Measurements from ENCODE around the gene DPP6.

DPP6 gene

DNA sequence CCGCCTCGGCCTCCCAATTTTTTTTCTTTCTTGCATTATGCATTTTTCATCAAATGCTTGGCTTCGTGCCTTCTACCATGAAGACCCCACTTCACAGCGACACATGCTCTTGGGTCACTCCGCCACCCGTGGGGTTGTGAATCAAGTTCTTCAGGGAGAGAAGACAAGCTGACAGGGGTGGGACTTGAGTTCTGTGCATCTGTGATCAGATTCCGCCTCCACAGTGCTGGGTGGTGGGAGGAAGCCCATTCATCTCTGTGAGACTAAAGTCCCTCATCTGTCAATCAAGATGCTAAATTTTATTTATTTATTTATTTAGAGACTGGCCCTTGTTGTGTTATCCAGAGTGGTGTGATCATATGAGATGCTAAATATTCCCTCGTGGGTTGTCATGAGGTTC, 333.0 kb downstream of the DPP6 start:
- peaks cover 0 to 4% (median 0%) of the 10 kb centered on the region in 5 experiments for H3K9me3 ChIP-seq (ENCODE audit: control extremely low read depth in 1 of 5, control insufficient read depth in 4 of 5, insufficient read depth in 2 of 5, low read depth in 1 of 5, low read length in 4 of 5)

DNA sequence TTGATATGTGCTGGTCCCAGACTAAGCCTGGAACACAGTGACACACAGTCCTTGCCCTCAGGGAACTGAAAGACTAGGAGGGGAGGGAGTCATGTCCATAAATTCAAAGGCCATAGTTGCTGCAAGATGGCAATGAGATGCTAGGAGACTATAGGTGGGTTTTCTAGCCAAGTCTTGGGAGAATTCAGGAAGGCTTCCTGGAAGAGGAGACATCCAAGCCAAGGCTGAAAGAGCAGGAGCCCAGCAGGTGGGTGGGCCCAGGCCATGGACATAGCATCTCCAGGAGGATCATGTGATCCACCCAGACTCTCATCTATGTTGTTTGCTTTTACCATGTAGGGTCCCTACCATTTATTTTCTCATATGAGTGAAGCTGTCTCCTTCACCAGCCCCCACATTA, 335.1 kb downstream of the DPP6 start:
- DNase-seq = no peak
- CTCF ChIA-PET = no interaction called here
- no peak overlapping the region for H3K27ac ChIP-seq (ENCODE audit: insufficient read depth in 1 of 2, low read depth in 1 of 2, low read length in 2 of 2, poor library complexity in 1 of 2, severe bottlenecking in 2 of 2)
- H3K27me3 ChIP-seq (replicated peaks in 2 of 5; ENCODE audit: control insufficient read depth in 4 of 5, insufficient read depth in 5 of 5, low read length in 4 of 5) = no peaks in the 10 kb centered on the region
- peaks cover 0 to 4% (median 0%) of the 10 kb centered on the region in 5 experiments for H3K9me3 ChIP-seq (ENCODE audit: control extremely low read depth in 1 of 5, control insufficient read depth in 4 of 5, insufficient read depth in 2 of 5, low read depth in 1 of 5, low read length in 4 of 5)
- H3K4me3 ChIP-seq (ENCODE audit: control insufficient read depth in 1 of 7, extremely low read depth in 1 of 7, insufficient read depth in 4 of 7, low read depth in 2 of 7, low read length in 6 of 7) = no peak overlapping the region
- POLR2A ChIA-PET = no interaction called here
- H3K36me3 ChIP-seq (ENCODE audit: control insufficient read depth in 4 of 4, insufficient read depth in 4 of 4, low read length in 3 of 4) = no peaks in the 10 kb centered on the region
- H3K4me1 ChIP-seq (ENCODE audit: control extremely low read depth in 1 of 4, control insufficient read depth in 4 of 4, insufficient read depth in 4 of 4, low read length in 3 of 4) = no peaks in the 10 kb centered on the region

More for the DNA sequence above, 333.0 kb downstream of the DPP6 start:
- DNase-seq = no peak
- Histone ChIP-seq H3K4me1 (ENCODE audit: control extremely low read depth in 1 of 4, control insufficient read depth in 4 of 4, insufficient read depth in 4 of 4, low read length in 3 of 4) (no peaks in the 10 kb centered on the region), H3K27me3 (replicated peaks in 2 of 5; ENCODE audit: control insufficient read depth in 4 of 5, insufficient read depth in 5 of 5, low read length in 4 of 5) (no peaks in the 10 kb centered on the region), H3K27ac (ENCODE audit: insufficient read depth in 1 of 2, low read depth in 1 of 2, low read length in 2 of 2, poor library complexity in 1 of 2, severe bottlenecking in 2 of 2) (no peak overlapping the region), H3K4me3 (ENCODE audit: control insufficient read depth in 1 of 7, extremely low read depth in 1 of 7, insufficient read depth in 4 of 7, low read depth in 2 of 7, low read length in 6 of 7) (no peak overlapping the region), H3K36me3 (ENCODE audit: control insufficient read depth in 4 of 4, insufficient read depth in 4 of 4, low read length in 3 of 4) (no peaks in the 10 kb centered on the region)
- ChIA-PET CTCF (no interaction called here), POLR2A (no interaction called here)
- 90% methylated on average over 2 of the region's 8 CpGs for WGBS (ENCODE audit: insufficient coverage)

DNA sequence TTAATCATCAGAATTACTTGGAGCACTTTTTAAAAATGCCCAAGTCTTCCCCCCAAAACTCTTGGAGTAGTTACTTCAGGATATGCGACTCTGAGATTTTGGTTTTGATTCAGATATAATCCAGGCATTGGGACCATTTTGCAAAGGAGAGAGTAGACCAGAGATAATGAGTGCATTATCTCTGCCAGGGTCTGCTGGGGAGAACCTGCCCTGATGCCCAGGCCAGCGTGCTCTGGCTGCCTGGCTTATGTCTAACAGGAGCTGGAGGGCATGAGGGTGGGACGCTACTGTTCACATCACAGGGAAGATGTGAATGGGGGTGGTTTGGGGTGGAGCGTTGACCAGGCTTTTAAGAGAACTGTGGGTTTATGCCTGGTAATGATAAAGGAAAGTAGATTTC, 336.2 kb downstream of the DPP6 start:
- Histone ChIP-seq H3K27me3 (replicated peaks in 2 of 5; ENCODE audit: control insufficient read depth in 4 of 5, insufficient read depth in 5 of 5, low read length in 4 of 5) (no peaks in the 10 kb centered on the region), H3K36me3 (ENCODE audit: control insufficient read depth in 4 of 4, insufficient read depth in 4 of 4, low read length in 3 of 4) (no peaks in the 10 kb centered on the region), H3K27ac (ENCODE audit: insufficient read depth in 1 of 2, low read depth in 1 of 2, low read length in 2 of 2, poor library complexity in 1 of 2, severe bottlenecking in 2 of 2) (no peak overlapping the region), H3K4me1 (ENCODE audit: control extremely low read depth in 1 of 4, control insufficient read depth in 4 of 4, insufficient read depth in 4 of 4, low read length in 3 of 4) (no peaks in the 10 kb centered on the region), H3K9me3 (ENCODE audit: control extremely low read depth in 1 of 5, control insufficient read depth in 4 of 5, insufficient read depth in 2 of 5, low read depth in 1 of 5, low read length in 4 of 5) (peaks cover 0 to 4% (median 0%) of the 10 kb centered on the region in 5 experiments), H3K4me3 (ENCODE audit: control insufficient read depth in 1 of 7, extremely low read depth in 1 of 7, insufficient read depth in 4 of 7, low read depth in 2 of 7, low read length in 6 of 7) (no peak overlapping the region)
- ChIA-PET POLR2A (no interaction called here), CTCF (no interaction called here)
- no peak for DNase-seq
- WGBS (ENCODE audit: insufficient coverage) = 90% methylated on average over 3 of the region's 4 CpGs

DNA sequence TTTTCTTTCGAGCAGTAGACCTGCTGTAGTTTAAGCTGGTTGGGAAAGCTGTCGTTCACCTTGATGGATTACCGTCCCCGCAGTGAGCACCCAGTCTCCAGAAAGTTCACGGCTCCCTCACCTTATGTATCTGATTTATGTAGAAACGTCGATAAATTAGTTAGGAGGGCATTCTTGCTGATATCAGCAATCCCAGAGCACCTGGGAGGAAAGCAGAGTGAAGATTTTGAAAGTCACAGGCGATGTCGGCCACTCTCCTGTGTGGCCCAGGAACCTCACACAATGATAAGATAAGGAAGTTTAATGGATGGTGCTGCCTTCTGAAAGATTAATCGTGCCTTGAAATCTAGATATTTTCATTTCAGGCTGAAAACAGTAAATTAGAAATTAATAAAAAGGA, 336.8 kb downstream of the DPP6 start:
- no peaks in the 10 kb centered on the region for H3K36me3 ChIP-seq (ENCODE audit: control insufficient read depth in 4 of 4, insufficient read depth in 4 of 4, low read length in 3 of 4)
- CTCF ChIA-PET = no interaction called here
- WGBS (ENCODE audit: insufficient coverage) = 88% methylated on average over 9 of the region's 10 CpGs
- no peak for DNase-seq
- H3K4me1 ChIP-seq (ENCODE audit: control extremely low read depth in 1 of 4, control insufficient read depth in 4 of 4, insufficient read depth in 4 of 4, low read length in 3 of 4) = no peaks in the 10 kb centered on the region
- no peak overlapping the region for H3K27ac ChIP-seq (ENCODE audit: insufficient read depth in 1 of 2, low read depth in 1 of 2, low read length in 2 of 2, poor library complexity in 1 of 2, severe bottlenecking in 2 of 2)
- no peaks in the 10 kb centered on the region for H3K27me3 ChIP-seq (replicated peaks in 2 of 5; ENCODE audit: control insufficient read depth in 4 of 5, insufficient read depth in 5 of 5, low read length in 4 of 5)
- peaks cover 0 to 4% (median 0%) of the 10 kb centered on the region in 5 experiments for H3K9me3 ChIP-seq (ENCODE audit: control extremely low read depth in 1 of 5, control insufficient read depth in 4 of 5, insufficient read depth in 2 of 5, low read depth in 1 of 5, low read length in 4 of 5)
- no peak overlapping the region for H3K4me3 ChIP-seq (ENCODE audit: control insufficient read depth in 1 of 7, extremely low read depth in 1 of 7, insufficient read depth in 4 of 7, low read depth in 2 of 7, low read length in 6 of 7)
- POLR2A ChIA-PET = no interaction called here

DNA sequence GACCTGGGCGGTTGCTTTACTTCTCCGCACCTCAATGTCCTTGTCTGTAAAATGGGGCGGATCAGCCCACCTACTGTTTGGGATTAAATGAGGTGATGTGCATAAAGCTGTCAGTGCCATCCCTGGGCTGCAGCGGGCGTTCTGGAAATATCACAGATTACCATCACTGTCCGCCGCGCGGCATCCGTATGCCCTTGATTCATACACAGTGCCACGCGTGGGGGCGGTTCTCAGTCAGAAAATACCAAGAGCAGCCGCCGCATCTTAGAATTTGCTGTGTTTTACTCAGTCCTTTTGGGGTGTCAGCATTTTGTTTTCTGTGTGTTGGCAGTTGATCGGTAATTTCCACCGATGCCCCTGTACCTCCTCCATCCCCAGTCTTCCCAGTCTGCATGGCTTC, 338.8 kb downstream of the DPP6 start:
- Histone ChIP-seq H3K4me1 (ENCODE audit: control extremely low read depth in 1 of 4, control insufficient read depth in 4 of 4, insufficient read depth in 4 of 4, low read length in 3 of 4) (no peaks in the 10 kb centered on the region), H3K36me3 (ENCODE audit: control insufficient read depth in 4 of 4, insufficient read depth in 4 of 4, low read length in 3 of 4) (no peaks in the 10 kb centered on the region), H3K27ac (ENCODE audit: insufficient read depth in 1 of 2, low read depth in 1 of 2, low read length in 2 of 2, poor library complexity in 1 of 2, severe bottlenecking in 2 of 2) (no peak overlapping the region), H3K4me3 (ENCODE audit: control insufficient read depth in 1 of 7, extremely low read depth in 1 of 7, insufficient read depth in 4 of 7, low read depth in 2 of 7, low read length in 6 of 7) (no peak overlapping the region), H3K27me3 (replicated peaks in 2 of 5; ENCODE audit: control insufficient read depth in 4 of 5, insufficient read depth in 5 of 5, low read length in 4 of 5) (no peaks in the 10 kb centered on the region), H3K9me3 (ENCODE audit: control extremely low read depth in 1 of 5, control insufficient read depth in 4 of 5, insufficient read depth in 2 of 5, low read depth in 1 of 5, low read length in 4 of 5) (peaks cover 0 to 4% (median 0%) of the 10 kb centered on the region in 5 experiments)
- no peak for DNase-seq
- CTCF ChIA-PET = no interaction called here
- POLR2A ChIA-PET = no interaction called here
- 97% methylated on average over 16 of the region's 17 CpGs for WGBS (ENCODE audit: insufficient coverage)

DNA sequence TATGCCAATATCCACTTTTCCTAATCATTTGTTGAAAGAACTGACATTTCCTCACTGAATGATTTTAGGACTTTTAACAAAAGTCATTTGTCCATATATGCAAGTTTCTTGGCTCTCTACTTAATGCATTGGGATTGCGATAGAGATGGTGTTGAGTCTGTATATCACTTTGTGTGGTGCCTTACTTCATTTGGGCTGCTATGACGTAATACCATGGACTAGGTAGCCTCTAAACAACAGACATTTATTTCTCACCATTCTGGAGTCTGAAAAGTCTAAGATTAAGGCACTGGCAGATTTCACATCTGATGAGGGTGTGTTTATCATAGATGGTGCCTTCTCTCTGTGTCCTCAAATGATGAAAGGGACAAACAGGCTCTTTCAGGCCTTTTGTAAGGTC, 342.6 kb downstream of the DPP6 start:
- Histone ChIP-seq H3K27me3 (replicated peaks in 2 of 5; ENCODE audit: control insufficient read depth in 4 of 5, insufficient read depth in 5 of 5, low read length in 4 of 5) (no peaks in the 10 kb centered on the region), H3K27ac (ENCODE audit: insufficient read depth in 1 of 2, low read depth in 1 of 2, low read length in 2 of 2, poor library complexity in 1 of 2, severe bottlenecking in 2 of 2) (no peak overlapping the region), H3K4me1 (ENCODE audit: control extremely low read depth in 1 of 4, control insufficient read depth in 4 of 4, insufficient read depth in 4 of 4, low read length in 3 of 4) (no peaks in the 10 kb centered on the region), H3K36me3 (ENCODE audit: control insufficient read depth in 4 of 4, insufficient read depth in 4 of 4, low read length in 3 of 4) (no peaks in the 10 kb centered on the region), H3K4me3 (ENCODE audit: control insufficient read depth in 1 of 7, extremely low read depth in 1 of 7, insufficient read depth in 4 of 7, low read depth in 2 of 7, low read length in 6 of 7) (no peak overlapping the region), H3K9me3 (ENCODE audit: control extremely low read depth in 1 of 5, control insufficient read depth in 4 of 5, insufficient read depth in 2 of 5, low read depth in 1 of 5, low read length in 4 of 5) (peaks cover 0 to 2% (median 0%) of the 10 kb centered on the region in 5 experiments)
- ChIA-PET POLR2A (no interaction called here), CTCF (no interaction called here)
- WGBS (ENCODE audit: insufficient coverage) = no CpG with 5 or more reads among the region's 2 CpGs
- no peak for DNase-seq

DNA sequence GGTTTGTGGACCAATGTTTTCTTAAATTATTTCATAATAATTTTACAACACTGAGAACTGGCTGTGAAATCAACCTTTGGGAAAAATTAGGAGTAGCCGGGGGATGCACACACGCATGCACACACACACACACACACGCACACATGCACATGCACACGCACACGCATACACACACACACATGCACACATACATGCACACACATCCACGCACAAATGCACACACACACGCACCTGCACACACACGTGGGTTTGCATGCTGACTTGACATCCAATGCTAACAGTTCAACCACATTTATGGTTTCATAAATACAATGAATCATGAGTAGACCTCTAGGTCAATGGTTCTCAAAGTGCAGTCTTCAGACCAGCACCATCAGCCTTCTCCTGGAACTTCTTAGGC, 354.1 kb downstream of the DPP6 start:
- no peaks in the 10 kb centered on the region for H3K36me3 ChIP-seq (ENCODE audit: control insufficient read depth in 4 of 4, insufficient read depth in 4 of 4, low read length in 3 of 4)
- DNase-seq = no peak
- H3K27me3 ChIP-seq (replicated peaks in 2 of 5; ENCODE audit: control insufficient read depth in 4 of 5, insufficient read depth in 5 of 5, low read length in 4 of 5) = no peaks in the 10 kb centered on the region
- no peak overlapping the region for H3K27ac ChIP-seq (ENCODE audit: insufficient read depth in 1 of 2, low read depth in 1 of 2, low read length in 2 of 2, poor library complexity in 1 of 2, severe bottlenecking in 2 of 2)
- 89% methylated on average over 8 of the region's 8 CpGs for WGBS (ENCODE audit: insufficient coverage)
- ChIA-PET CTCF (no interaction called here), POLR2A (no interaction called here)
- H3K4me3 ChIP-seq (ENCODE audit: control insufficient read depth in 1 of 7, extremely low read depth in 1 of 7, insufficient read depth in 4 of 7, low read depth in 2 of 7, low read length in 6 of 7) = no peak overlapping the region
- H3K9me3 ChIP-seq (ENCODE audit: control extremely low read depth in 1 of 5, control insufficient read depth in 4 of 5, insufficient read depth in 2 of 5, low read depth in 1 of 5, low read length in 4 of 5) = peaks cover 0 to 3% (median 0%) of the 10 kb centered on the region in 5 experiments
- H3K4me1 ChIP-seq (ENCODE audit: control extremely low read depth in 1 of 4, control insufficient read depth in 4 of 4, insufficient read depth in 4 of 4, low read length in 3 of 4) = no peaks in the 10 kb centered on the region
